Osteocyte (in vitro differentiated cells): Measurements from ENCODE around the gene IPP. TPM values are rescaled to one million over a fixed set of nuclear protein-coding genes. Genes with fewer than 3 reads are reported as not detected.

Experiments
- DNase-seq: peaks from one replicate; pipeline ENCODE4 v3.0.0; 2021; ENCODE audit warnings: mixed read lengths; ENCODE audit not compliant: unreplicated experiment; ENCODE audit errors: extremely low spot score
- H3K27ac Mint-ChIP-seq: one replicate; pipeline ENCODE4 v1.8.0; 2021; ENCODE audit warnings: mild to moderate bottlenecking, mixed read lengths; ENCODE audit not compliant: unreplicated experiment
- H3K27me3 Mint-ChIP-seq: one replicate; pipeline ENCODE4 v1.8.0; 2021; ENCODE audit warnings: mixed read lengths; ENCODE audit not compliant: unreplicated experiment
- H3K36me3 Mint-ChIP-seq: one replicate; pipeline ENCODE4 v1.8.0; 2021; ENCODE audit warnings: mixed read lengths; ENCODE audit not compliant: unreplicated experiment
- H3K4me1 Mint-ChIP-seq: one replicate; pipeline ENCODE4 v1.8.0; 2021; ENCODE audit warnings: mixed read lengths; ENCODE audit not compliant: unreplicated experiment
- H3K4me3 Mint-ChIP-seq: one replicate; pipeline ENCODE4 v1.8.0; 2021; ENCODE audit warnings: mild to moderate bottlenecking, moderate library complexity, mixed read lengths; ENCODE audit not compliant: unreplicated experiment
- H3K9me3 Mint-ChIP-seq: one replicate; pipeline ENCODE4 v1.8.0; 2021; ENCODE audit warnings: mixed read lengths; ENCODE audit not compliant: unreplicated experiment
- CTCF ChIP-seq: fragments of 200-600 bp; sonication (generic); IDR thresholded peaks from 2 replicates; pipeline ENCODE4 v1.5.0; 2021; ENCODE audit warnings: antibody characterized with exemption, mild to moderate bottlenecking, moderate library complexity
- total RNA-seq: library from RNA; stranded (reverse); gene quantifications from 2 replicates; pipeline ENCODE4 v1.2.1, GENCODE V29; 2021

The IPP gene
- total RNA-seq, 1 donor from 2014 or later = 21.9 TPM

- Mint-ChIP-seq H3K4me3 (no peak overlapping the region), H3K27me3 (no peaks in the 10 kb centered on the region), H3K27ac (no peak overlapping the region), H3K36me3 (peaks cover 71% of the 10 kb centered on the region), H3K9me3 (no peaks in the 10 kb centered on the region), H3K4me1 (no peaks in the 10 kb centered on the region)
- TF ChIP-seq CTCF = no peak
- no peak for DNase-seq
Measured at GRCh38 chr1:45654540-45655280, 95.7 kb downstream of the IPP start.

Other genes with a start within 250 kb of the IPP start
- gene PRDX1, start 228.8 kb downstream of the IPP start, total RNA-seq = 291 and 292 TPM in 2 replicates
- gene AKR1A1, start 199.8 kb downstream of the IPP start, total RNA-seq = 175 TPM in 2 replicates
- gene NASP, start 166.6 kb downstream of the IPP start, total RNA-seq = 71.2 and 72.5 TPM in 2 replicates
- gene CCDC17, start 126.6 kb downstream of the IPP start, total RNA-seq = 2.2 and 2.4 TPM in 2 replicates
- 87.2 and 96.0 TPM in 2 replicates for gene GPBP1L1, start 64.1 kb downstream of the IPP start, total RNA-seq
- 20.0 and 23.1 TPM in 2 replicates for gene TMEM69, start 62.5 kb downstream of the IPP start, total RNA-seq
- 63.9 and 65.4 TPM in 2 replicates for gene MAST2, start 53.0 kb upstream of the IPP start, total RNA-seq